Measurements from ENCODE around the gene SYNC. TPM values are rescaled to one million over a fixed set of nuclear protein-coding genes. Genes with fewer than 3 reads are reported as not detected.

Gene SYNC
- total RNA-seq, 2 donors from 2014 or later = 2.3 to 4.9 TPM

GRCh38 chr1:32733582-32734321 lies 31.2 kb upstream of the SYNC start:
- WGBS, 2 donors = 50 to 76% methylated on average over 2 to 9 of the region's 9 CpGs
- Histone ChIP-seq H3K9me3 (no peaks in the 10 kb centered on the region), H3K4me3 (no peak overlapping the region), H3K27ac (no peak overlapping the region), H3K36me3 (replicated peaks in 1 of 2; ENCODE audit: insufficient read depth in 1 of 2, low read depth in 2 of 2) (no peaks in the 10 kb centered on the region), H3K4me1 (peaks cover 22% of the 10 kb centered on the region), H3K27me3 (no peaks in the 10 kb centered on the region)
- intact Hi-C loops (cut with DNase I) = loop anchor here (5.0 kb wide), 1 partner anchor 34 kb away; no protein-coding TSS in a partner anchor
- TF ChIP-seq POLR2A (IDR thresholded peaks at IDR 0.05) = no peak
- TF ChIP-seq CTCF (IDR thresholded peaks at IDR 0.05) = no peak
- ATAC-seq = no peak
- no peak for DNase-seq

- no peak for DNase-seq
- TF ChIP-seq CTCF (IDR thresholded peaks at IDR 0.05) = no peak
- intact Hi-C loops (cut with DNase I) = loop anchor here (5.0 kb wide), 1 partner anchor 38 kb away; no protein-coding TSS in a partner anchor
- Histone ChIP-seq H3K4me1 (peaks cover 5% of the 10 kb centered on the region), H3K27me3 (no peaks in the 10 kb centered on the region), H3K4me3 (no peak overlapping the region), H3K27ac (no peak overlapping the region), H3K9me3 (no peaks in the 10 kb centered on the region), H3K36me3 (replicated peaks in 1 of 2; ENCODE audit: insufficient read depth in 1 of 2, low read depth in 2 of 2) (no peaks in the 10 kb centered on the region)
- 81% methylated on average over 13 to 14 of the region's 14 CpGs for WGBS, 2 donors
- no peak for ATAC-seq
Measured at GRCh38 chr1:32729254-32730046, 26.9 kb upstream of the SYNC start.

- TF ChIP-seq POLR2A (IDR thresholded peaks at IDR 0.05) (no peak), CTCF (IDR thresholded peaks at IDR 0.05) (no peak)
- no peaks in the 10 kb centered on the region for H3K36me3 ChIP-seq (replicated peaks in 1 of 2; ENCODE audit: insufficient read depth in 1 of 2, low read depth in 2 of 2)
- no peaks in the 10 kb centered on the region for H3K27me3 ChIP-seq
- ATAC-seq (no peak), DNase-seq (no peak)
- H3K27ac ChIP-seq = no peak overlapping the region
- peaks cover 5% of the 10 kb centered on the region for H3K4me1 ChIP-seq
- 79 to 86% methylated on average over 6 to 7 of the region's 7 CpGs for WGBS, 2 donors
- H3K9me3 ChIP-seq = no peaks in the 10 kb centered on the region
- intact Hi-C loops (cut with DNase I) = no loop called here
- no peak overlapping the region for H3K4me3 ChIP-seq
Measured at GRCh38 chr1:32728413-32729077, 26.0 kb upstream of the SYNC start.

- Histone ChIP-seq H3K9me3 (no peaks in the 10 kb centered on the region), H3K36me3 (replicated peaks in 1 of 2; ENCODE audit: insufficient read depth in 1 of 2, low read depth in 2 of 2) (no peaks in the 10 kb centered on the region), H3K27ac (no peak overlapping the region), H3K27me3 (no peaks in the 10 kb centered on the region), H3K4me1 (peaks cover 5% of the 10 kb centered on the region), H3K4me3 (no peak overlapping the region)
- TF ChIP-seq CTCF (IDR thresholded peaks at IDR 0.05) (no peak), POLR2A (IDR thresholded peaks at IDR 0.05) (no peak)
- intact Hi-C loops (cut with DNase I) = no loop called here
- no peak for DNase-seq
- ATAC-seq = no peak
- WGBS, 2 donors = 100% methylated on average over 1 of the region's 1 CpG
Measured at GRCh38 chr1:32727876-32728275, 25.3 kb upstream of the SYNC start.

Data from body of pancreas (tissue), 4 donors.